Measurements from ENCODE around the gene IGF2. TPM values are rescaled to one million over a fixed set of nuclear protein-coding genes. Genes with fewer than 3 reads are reported as not detected.

Gene IGF2
- total and polyA plus RNA-seq, 10 of the 15 experiments (the other 5 are each of a cell fraction or from before 2014, with no cell fraction given), result 0.41 TPM; not detected in 9

- Histone ChIP-seq H3K27me3 (replicated peaks in 1 of 2; ENCODE audit: control insufficient read depth in 2 of 2, insufficient read depth in 2 of 2, low read length in 1 of 2) (no peaks in the 10 kb centered on the region), H2AFZ (ENCODE audit: control insufficient read depth, low read depth, low read length) (no peak overlapping the region), H3K27ac (ENCODE audit: control insufficient read depth, insufficient read depth) (no peak overlapping the region), H3K36me3 (ENCODE audit: control insufficient read depth in 2 of 2, insufficient read depth in 2 of 2, low read length in 1 of 2) (no peaks in the 10 kb centered on the region), H3K9me3 (replicated peaks; ENCODE audit: control insufficient read depth, insufficient read depth, low read length) (no peaks in the 10 kb centered on the region), H3K79me2 (ENCODE audit: control insufficient read depth, insufficient read depth, low read length) (no peaks in the 10 kb centered on the region), H3K4me2 (ENCODE audit: control insufficient read depth, insufficient read depth) (no peak overlapping the region), H3K9ac (ENCODE audit: control insufficient read depth, insufficient read depth, low read length) (no peak overlapping the region), H3K4me3 (no peak overlapping the region), H3K4me1 (ENCODE audit: control insufficient read depth, insufficient read depth, low read length) (no peaks in the 10 kb centered on the region), H4K20me1 (ENCODE audit: control insufficient read depth, insufficient read depth) (no peaks in the 10 kb centered on the region; the same call in 1 of the 2 replicates)
- RAD21 ChIA-PET (ENCODE audit: unreplicated experiment), result no interaction called here
- ATAC-seq (no peak), DNase-seq (ENCODE audit: low read depth, low spot score) (no peak), FAIRE-seq (no peak)
- SMC1A ChIA-PET (ENCODE audit: uncharacterized antibody, unreplicated experiment), result no interaction called here
- CTCF ChIA-PET, result no interaction called here
- 24% methylated on average over 22 of the region's 22 CpGs for WGBS (ENCODE audit: insufficient coverage, insufficient replicate concordance, low lambda C conversion rate, missing lambda C conversion rate)
- no TSS peak for BruUV-seq (replicated peaks)
- in situ Hi-C loops (cut with MboI), result no loop called here
- POLR2A ChIA-PET, result no interaction called here
- intact Hi-C loops (cut with micrococcal nuclease; ENCODE audit: unreplicated experiment), result no loop called here
- TF ChIP-seq MYC (IDR thresholded peaks at IDR 0.05; ENCODE audit: insufficient read depth, insufficient read length, insufficient replicate concordance, low read length, severe bottlenecking) (no peak), RAD51 (IDR thresholded peaks at IDR 0.05) (no peak), CHD4 (IDR thresholded peaks at IDR 0.05) (no peak), RELA (IDR thresholded peaks at IDR 0.05; ENCODE audit: borderline replicate concordance, partially characterized antibody) (no peak), ATF7 (IDR thresholded peaks at IDR 0.05; ENCODE audit: low read depth) (no peak), KLF5 (IDR thresholded peaks at IDR 0.05; ENCODE audit: partially characterized antibody) (no peak), CEBPZ (IDR thresholded peaks at IDR 0.05; ENCODE audit: low read depth, low read length) (no peak), IRF5 (IDR thresholded peaks at IDR 0.05; ENCODE audit: borderline replicate concordance) (no peak)
These were observed 40.3 kb downstream of the IGF2 start for GRCh38 chr11:2098691-2099515.

Data from GM12878 (cell line).